ENCODE measurements around the gene AAR2. TPM values are rescaled to one million over a fixed set of nuclear protein-coding genes. Genes with fewer than 3 reads are reported as not detected.

AAR2 gene
- polyA plus RNA-seq, 3 donors = 43.7 to 46.0 (median 44.7) TPM

Other genes starting within 250 kb of the AAR2 start
- gene EPB41L1, start 81.7 kb upstream of the AAR2 start, polyA plus RNA-seq (ENCODE audit: insufficient read length in 3 of 3) = 10 to 100 TPM; 67.5 to 72.0 (median 72.0) TPM
- gene DLGAP4, start 69.9 kb downstream of the AAR2 start, polyA plus RNA-seq (ENCODE audit: insufficient read length in 3 of 3) = 10 to 100 TPM; 42.9 to 49.1 (median 48.1) TPM

Data from right renal cortex interstitium (tissue), 3 donors.